ENCODE data around the gene SIT1.
"Not testable (repeated sequence)": the region's sequence is repeated elsewhere in the genome, so short reads cannot be mapped to it uniquely, and the experiment has no call there.

The SIT1 gene

GRCh38 chr9:35657546-35658136 is 6.9 kb upstream of the SIT1 start, which contains the start of gene RMRP:
Gene RMRP (minus strand): TSS chr9:35658019.
- ATAC-seq (peak; percentile 94), DNase-seq (ENCODE audit: low spot score in 2 of 2) (peak; percentile 74 to 95)
- Mint-ChIP-seq H3K9me3 (no peaks in the 10 kb centered on the region), H3K4me1 (peaks cover 62% of the 10 kb centered on the region), H3K36me3 (peaks cover 70% of the 10 kb centered on the region), H3K4me3 (peak within 1 kb of the TSS; percentile 89), H3K27ac (peak within 1 kb of the TSS; percentile 100)

DNA sequence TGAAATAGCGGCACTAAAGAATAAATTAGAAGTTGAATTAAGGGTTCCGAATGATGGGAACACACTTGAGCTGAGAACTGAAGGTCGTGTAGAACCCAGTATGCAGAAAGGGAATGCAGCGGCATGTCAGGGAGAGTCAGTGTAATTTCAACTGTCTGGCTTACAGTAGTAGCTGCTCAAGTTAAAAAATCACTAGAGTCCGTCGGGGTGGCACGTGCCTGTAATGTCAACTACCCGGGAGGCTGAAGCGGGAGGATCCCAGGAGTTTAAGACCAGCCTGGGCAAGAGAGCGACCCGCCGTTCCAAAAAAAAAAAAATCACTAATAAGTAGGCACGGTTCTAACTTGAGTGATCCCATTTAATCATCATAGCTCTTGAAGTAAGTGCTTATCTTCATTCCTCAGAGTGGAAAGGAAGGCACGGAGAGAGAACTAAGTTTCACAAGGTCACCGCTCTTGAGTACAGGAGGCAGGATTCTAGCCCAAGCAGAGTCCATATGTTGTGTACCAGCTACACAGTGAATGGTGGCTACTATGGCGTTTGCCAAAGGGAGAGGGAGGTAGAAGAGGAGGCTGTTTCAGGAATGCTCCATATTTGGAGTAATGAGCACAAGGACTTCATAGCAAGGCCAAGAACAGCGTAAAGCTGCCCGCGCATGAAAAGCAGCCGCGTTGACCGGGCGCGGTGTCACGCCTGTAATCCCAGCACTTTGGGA is 6.3 kb upstream of the SIT1 start:
- ATAC-seq (no peak), DNase-seq (ENCODE audit: low spot score in 2 of 2) (no peak)
- Mint-ChIP-seq H3K4me1 (peaks cover 60% of the 10 kb centered on the region), H3K36me3 (peaks cover 64% of the 10 kb centered on the region), H3K4me3 (peak overlapping the region; percentile 89), H3K9me3 (no peaks in the 10 kb centered on the region), H3K27ac (peak overlapping the region; percentile 100)

DNA sequence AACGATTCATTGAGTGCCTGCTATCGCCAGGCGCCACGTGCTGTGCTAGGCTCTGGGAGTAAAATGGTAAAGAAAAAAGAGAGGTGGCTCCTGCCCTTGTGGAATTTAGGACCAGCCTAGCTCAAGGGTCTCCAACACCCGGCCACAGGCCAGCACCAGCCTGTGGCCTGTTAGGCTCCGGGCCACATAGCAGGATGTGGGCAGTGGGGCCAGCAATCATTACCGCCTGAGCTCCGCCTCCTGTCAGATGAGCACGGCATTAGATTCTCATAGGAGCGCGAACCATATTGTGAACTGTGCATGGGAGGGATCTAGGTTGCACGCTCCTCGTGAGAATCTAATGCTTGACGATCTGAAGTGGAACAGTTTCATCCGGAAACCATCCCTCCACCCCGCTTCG is 5.6 kb upstream of the SIT1 start:
- H3K4me1 Mint-ChIP-seq, result peaks cover 62% of the 10 kb centered on the region
- H3K27ac Mint-ChIP-seq, result peak overlapping the region; percentile 100
- ATAC-seq, result no peak
- peaks cover 57% of the 10 kb centered on the region for H3K36me3 Mint-ChIP-seq
- peak overlapping the region; percentile 89 for H3K4me3 Mint-ChIP-seq
- DNase-seq (ENCODE audit: low spot score in 2 of 2), result no peak
- H3K9me3 Mint-ChIP-seq, result no peaks in the 10 kb centered on the region

DNA sequence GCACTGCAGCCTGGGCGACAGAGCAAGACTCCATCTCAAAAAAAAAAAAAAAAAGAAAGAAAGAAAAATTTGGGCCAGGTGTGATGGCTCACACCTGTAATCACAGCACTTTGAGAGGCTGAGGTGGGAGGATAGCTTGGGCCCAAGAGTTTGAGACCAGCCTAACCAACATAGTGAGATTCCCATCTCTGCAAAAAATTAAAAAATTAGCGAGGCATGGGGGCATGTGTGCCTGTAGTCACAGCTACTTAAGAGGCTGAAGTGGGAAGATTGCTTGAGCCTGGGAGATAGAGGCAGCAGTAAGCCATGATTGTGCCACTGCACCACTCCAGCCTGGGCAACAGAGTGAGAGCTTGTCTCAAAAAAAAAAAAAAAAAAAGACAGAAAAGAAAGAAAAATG is 2.9 kb upstream of the SIT1 start:
- peak overlapping the region; percentile 45 for H3K27ac Mint-ChIP-seq

DNA sequence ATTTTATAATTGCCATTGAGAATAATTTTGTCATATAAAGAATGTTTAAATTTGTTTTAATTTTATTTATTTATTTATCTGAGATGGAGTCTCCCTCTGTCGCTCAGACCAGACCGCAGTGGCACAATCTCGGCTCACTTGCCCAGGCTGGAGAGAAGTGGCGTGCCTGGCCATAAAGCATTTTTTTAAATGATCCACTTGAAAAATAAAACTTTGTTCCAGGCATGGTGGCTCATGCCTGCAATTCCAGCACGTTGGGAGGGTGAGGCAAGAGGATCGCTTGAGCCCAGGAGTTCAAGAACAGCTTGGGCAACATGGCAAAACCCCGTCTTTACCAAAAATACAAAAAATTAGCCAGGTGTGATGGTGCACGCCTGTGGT is 2.1 kb upstream of the SIT1 start:
- Mint-ChIP-seq H3K9me3 (no peaks in the 10 kb centered on the region), H3K36me3 (peaks cover 33% of the 10 kb centered on the region), H3K4me3 (no peak overlapping the region), H3K27ac (no peak overlapping the region), H3K4me1 (peaks cover 58% of the 10 kb centered on the region)
- DNase-seq (ENCODE audit: low spot score in 2 of 2), result no peak
- ATAC-seq, result no peak

More for the DNA sequence above, 2.9 kb upstream of the SIT1 start:
- Mint-ChIP-seq H3K9me3 (no peaks in the 10 kb centered on the region), H3K4me1 (peaks cover 54% of the 10 kb centered on the region), H3K4me3 (no peak overlapping the region), H3K36me3 (peaks cover 39% of the 10 kb centered on the region)
- ATAC-seq (no peak), DNase-seq (ENCODE audit: low spot score in 2 of 2) (no peak)

DNA sequence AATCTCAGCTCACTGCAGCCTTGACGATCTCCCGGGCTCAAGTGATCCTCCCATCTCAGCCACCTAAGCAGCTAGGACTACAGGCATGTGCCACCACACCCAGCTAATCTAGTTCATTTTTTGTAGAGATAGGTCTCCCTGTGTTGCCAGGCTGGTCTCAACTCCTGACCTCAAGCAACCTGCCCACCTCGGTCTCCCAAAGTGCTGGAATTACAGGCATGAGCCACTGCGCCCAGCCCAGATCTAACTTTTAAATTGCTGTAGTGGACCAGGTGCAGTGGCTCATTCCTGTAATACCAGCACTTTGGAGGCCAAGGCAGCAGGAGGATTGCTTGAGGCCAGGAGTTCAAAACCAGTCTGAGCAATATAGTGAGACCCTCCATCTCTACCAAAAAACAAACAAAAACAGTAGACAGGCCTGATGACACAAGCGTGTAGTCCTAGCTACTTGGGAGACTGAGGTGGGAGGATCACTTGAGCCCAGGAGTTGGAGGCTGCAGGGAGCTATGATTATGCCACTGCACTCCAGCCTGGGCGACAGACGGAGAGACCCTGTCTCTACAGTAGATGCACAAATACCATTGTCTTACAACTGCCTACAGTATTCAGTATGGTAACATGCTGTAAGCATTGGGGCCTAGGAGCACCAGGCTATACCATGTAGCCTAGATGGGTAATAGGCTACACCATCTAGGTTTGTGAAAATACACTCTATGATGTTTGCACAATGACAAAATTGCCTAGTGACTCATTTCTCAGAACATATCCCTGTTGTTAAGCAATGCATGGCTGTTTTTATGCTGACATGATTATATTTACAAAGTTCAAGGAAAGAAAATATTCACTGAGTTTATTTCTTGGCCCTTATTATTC is 1.5 kb upstream of the SIT1 start:
- H3K27ac Mint-ChIP-seq, result peak overlapping the region; percentile 96
- H3K4me1 Mint-ChIP-seq, result peaks cover 58% of the 10 kb centered on the region
- H3K9me3 Mint-ChIP-seq, result no peaks in the 10 kb centered on the region
- H3K36me3 Mint-ChIP-seq, result peaks cover 32% of the 10 kb centered on the region
- no peak for DNase-seq (ENCODE audit: low spot score in 2 of 2)
- peak; percentile 4 for ATAC-seq
- H3K4me3 Mint-ChIP-seq, result peak overlapping the region; percentile 89

DNA sequence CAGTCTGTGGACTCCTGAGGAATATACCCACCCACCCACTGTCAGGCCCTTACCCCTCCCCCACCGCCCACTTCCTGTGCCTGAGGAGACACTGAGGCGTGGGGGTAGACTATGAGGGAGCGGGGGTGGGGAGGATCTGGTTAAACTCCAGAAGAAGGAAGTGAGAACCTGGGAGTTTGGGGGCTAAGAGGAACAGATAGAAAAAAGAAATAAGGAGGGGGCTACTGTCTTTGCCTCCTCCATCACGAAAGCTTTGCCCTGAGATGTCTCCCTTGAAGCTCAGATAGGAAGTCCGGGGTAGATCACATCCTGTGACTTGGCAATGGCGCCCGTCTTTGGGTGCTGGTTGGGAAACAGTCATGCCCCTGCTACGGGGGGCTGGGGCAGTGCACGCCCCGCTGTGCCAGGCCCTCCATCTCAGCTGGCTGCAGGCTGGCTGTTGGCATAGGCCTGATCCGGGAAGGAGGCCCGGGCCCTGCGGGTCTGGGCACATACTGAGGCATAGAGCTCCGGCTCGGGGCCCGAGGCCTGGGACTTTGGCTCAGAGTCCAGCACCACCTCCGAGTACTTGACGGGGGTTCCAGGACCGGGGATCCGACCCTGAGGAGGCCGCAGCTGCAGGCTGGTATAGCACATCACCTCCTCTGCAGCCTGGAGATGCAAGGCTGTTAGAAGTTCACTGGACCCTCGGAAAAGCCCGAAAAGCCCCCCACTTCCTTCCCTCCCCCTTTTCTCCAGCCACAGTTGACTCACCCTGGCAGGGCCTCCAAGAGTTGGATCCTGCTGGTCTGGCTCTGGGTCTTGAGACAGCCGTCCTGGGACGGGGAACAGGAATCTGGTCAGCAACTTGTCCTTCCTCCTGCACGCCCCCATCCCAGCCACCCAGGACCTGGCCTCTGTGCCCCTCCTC is 1.0 kb downstream of the SIT1 start:
- Mint-ChIP-seq H3K36me3 (peaks cover 37% of the 10 kb centered on the region), H3K27ac (peak overlapping the region; percentile 96), H3K9me3 (no peaks in the 10 kb centered on the region), H3K4me1 (peaks cover 54% of the 10 kb centered on the region), H3K4me3 (peak overlapping the region; percentile 89)
- ATAC-seq, result no peak
- peak in 1 of 2 donors; percentile 74 for DNase-seq (ENCODE audit: low spot score in 2 of 2)

GRCh38 chr9:35646533-35647265 is 4.0 kb downstream of the SIT1 start:
- H3K4me3 Mint-ChIP-seq, result peak overlapping the region; percentile 89
- H3K4me1 Mint-ChIP-seq, result peaks cover 58% of the 10 kb centered on the region
- peak; percentile 96 for DNase-seq (ENCODE audit: low spot score in 2 of 2)
- peak overlapping the region; percentile 96 for H3K27ac Mint-ChIP-seq
- peak; percentile 92 for ATAC-seq
- no peaks in the 10 kb centered on the region for H3K9me3 Mint-ChIP-seq
- H3K36me3 Mint-ChIP-seq, result peaks cover 52% of the 10 kb centered on the region

DNA sequence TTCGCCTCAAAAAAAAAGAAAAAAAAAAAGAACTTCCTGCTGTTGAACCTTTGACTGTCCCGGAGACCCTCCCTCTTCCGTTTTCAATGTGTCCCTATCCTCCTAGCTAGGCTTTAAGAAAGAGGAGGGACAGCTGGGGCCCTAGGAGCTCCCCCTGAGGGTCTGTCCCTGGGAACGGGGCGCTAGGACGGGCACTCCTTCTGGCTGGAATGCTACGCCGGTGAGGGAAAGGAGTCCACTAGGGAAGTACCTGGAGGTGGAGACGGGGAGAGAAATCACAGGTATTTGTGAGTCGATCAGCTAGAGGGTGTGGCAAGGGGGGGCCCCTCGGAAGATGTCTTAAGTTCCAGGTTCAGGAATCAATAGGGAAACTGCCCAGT is 4.6 kb downstream of the SIT1 start:
- DNase-seq (ENCODE audit: low spot score in 2 of 2), result no peak
- Mint-ChIP-seq H3K4me3 (peak overlapping the region; percentile 89), H3K27ac (peak overlapping the region; percentile 96), H3K9me3 (no peaks in the 10 kb centered on the region), H3K36me3 (peaks cover 52% of the 10 kb centered on the region), H3K4me1 (peaks cover 58% of the 10 kb centered on the region)
- no peak for ATAC-seq

DNA sequence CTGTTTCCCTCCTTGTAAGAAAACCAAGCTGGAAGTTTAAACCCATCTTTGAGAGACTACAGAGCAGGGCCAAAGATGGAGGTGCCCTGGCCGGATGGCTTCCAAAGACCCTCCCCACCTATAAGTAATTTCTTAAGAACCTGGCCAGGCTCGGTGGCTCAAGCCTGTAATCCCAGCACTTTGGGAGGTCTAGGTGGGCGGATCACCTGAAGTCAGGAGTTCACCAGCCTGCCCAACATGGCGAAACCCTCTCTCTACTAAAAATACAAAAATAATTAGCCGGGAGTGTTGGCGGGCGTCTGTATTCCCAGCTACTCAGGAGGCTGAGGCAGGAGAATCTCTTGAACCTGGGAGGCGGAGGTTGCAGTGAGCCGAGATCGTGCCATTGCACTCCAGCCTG is 5.0 kb downstream of the SIT1 start:
- Mint-ChIP-seq H3K27ac (peak overlapping the region; percentile 96), H3K4me1 (peaks cover 59% of the 10 kb centered on the region), H3K4me3 (peak overlapping the region; percentile 89), H3K36me3 (peaks cover 52% of the 10 kb centered on the region)
- not testable (repeated sequence) for ATAC-seq; H3K9me3 Mint-ChIP-seq; DNase-seq (ENCODE audit: low spot score in 2 of 2)

DNA sequence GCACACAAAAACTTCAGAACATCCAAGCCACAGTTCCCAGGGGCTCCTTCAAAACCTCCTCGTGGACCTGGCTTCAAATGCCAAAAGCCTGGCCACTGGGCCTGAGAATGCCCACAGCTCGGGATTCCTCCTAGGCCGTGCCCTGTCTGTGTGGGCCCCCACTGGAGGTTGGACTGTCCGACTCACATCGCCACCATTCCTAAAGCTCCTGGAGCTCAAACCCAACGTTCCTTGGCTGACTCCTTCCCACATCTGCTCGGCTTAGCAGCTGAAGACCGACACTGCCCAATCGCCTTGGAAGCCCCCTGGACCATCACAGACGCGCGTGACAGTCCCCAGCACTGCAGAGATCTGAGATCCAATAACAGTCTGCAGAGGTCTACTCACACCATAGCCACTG is 7.7 kb downstream of the SIT1 start:
- Mint-ChIP-seq H3K9me3 (peaks cover 3% of the 10 kb centered on the region), H3K27ac (peak overlapping the region; percentile 50), H3K4me3 (no peak overlapping the region), H3K4me1 (peaks cover 62% of the 10 kb centered on the region), H3K36me3 (peaks cover 41% of the 10 kb centered on the region)
- ATAC-seq, result no peak
- DNase-seq (ENCODE audit: low spot score in 2 of 2), result no peak

DNA sequence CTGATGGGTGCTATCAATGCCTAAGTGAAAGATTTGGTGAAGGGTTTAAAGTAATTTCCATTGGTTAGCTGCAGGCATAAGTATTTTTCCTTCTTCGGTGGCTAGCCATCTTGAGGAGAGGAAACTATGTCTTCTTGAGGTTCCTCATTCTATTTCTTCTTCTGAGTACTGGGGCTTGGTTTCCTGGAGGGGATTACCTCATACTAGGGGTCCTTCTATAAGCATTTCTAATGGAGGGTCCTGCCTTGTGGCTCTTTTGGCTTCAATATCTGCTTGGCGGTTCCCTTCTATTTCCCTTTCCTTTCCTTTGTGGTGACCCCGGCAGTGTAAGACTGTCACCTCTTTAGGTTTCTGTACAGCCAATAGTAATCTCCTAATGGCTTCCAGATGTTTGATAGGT is 9.3 kb downstream of the SIT1 start:
- not testable (repeated sequence) for ATAC-seq; H3K4me3 Mint-ChIP-seq; H3K9me3 Mint-ChIP-seq; H3K27ac Mint-ChIP-seq; DNase-seq (ENCODE audit: low spot score in 2 of 2)
- Mint-ChIP-seq H3K36me3 (peaks cover 28% of the 10 kb centered on the region), H3K4me1 (peaks cover 68% of the 10 kb centered on the region)

DNA sequence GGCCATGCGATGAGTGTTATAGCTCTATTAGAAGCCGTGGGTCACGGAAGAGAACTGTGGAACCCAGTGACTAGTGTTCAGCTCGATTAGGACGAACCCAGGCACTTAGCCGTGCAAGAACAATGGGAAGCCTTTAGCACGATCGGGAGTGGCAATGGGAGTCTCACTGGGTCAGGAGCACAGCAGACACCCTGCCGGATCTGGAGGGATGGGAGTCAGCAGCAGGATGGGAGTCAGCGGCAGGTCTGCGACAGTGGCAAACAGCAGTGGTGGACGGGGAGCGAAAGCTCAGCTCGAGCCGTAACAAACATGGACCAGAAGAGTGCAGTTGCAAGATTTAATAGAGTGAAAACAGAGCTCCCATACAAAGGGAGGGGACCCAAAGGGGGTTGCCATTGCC is 10.3 kb downstream of the SIT1 start:
- Mint-ChIP-seq H3K27ac (peak overlapping the region; percentile 89), H3K36me3 (peaks cover 18% of the 10 kb centered on the region), H3K4me1 (peaks cover 72% of the 10 kb centered on the region), H3K4me3 (peak overlapping the region; percentile 58)
- not testable (repeated sequence) for H3K9me3 Mint-ChIP-seq; DNase-seq (ENCODE audit: low spot score in 2 of 2); ATAC-seq

DNA sequence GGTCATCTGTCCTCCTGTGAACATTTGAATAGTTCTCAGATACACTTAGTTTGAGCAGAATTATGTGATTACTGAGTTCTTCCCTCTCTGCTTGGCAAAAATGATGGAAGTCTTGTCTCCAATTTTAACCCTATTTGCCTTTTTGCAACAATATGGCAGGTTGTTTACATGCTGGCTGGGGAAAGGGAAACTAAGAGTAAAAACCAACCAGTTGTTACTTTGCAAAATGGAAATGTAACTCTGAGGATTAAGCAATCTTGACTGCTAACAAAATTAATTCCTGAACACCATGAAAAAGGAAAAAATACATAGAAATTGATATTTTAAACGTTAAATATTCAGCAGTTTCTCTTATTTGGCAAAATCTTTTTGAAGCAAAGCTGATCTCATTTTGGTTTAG is 11.1 kb downstream of the SIT1 start:
- Mint-ChIP-seq H3K4me3 (peak overlapping the region; percentile 58), H3K4me1 (peaks cover 76% of the 10 kb centered on the region), H3K27ac (peak overlapping the region; percentile 89), H3K9me3 (peaks cover 3% of the 10 kb centered on the region), H3K36me3 (peaks cover 14% of the 10 kb centered on the region)
- no peak for DNase-seq (ENCODE audit: low spot score in 2 of 2)
- ATAC-seq, result no peak

All from stimulated activated effector memory CD8-positive, alpha-beta T cell treated with anti-CD3 and anti-CD28 coated beads, Interleukin-12 subunit alpha, Interleukin-12 subunit beta, amount 100 ng/mL, for 72 hours (primary cell).